HUES6 (cell line): ENCODE measurements around the gene ADAMTSL1.

ENCODE experiments used
- H3K27ac ChIP-seq: 2 replicates; pipeline ENCODE4 v1.7.0; 2013; ENCODE audit warnings: low read depth, mild to moderate bottlenecking, low read length, inconsistent platforms
- H3K27me3 ChIP-seq: 2 replicates; pipeline ENCODE4 v1.6.1; 2013; ENCODE audit warnings: low read length; ENCODE audit not compliant: control insufficient read depth, insufficient read depth
- H3K36me3 ChIP-seq: 2 replicates; pipeline ENCODE4 v1.6.1; 2013; ENCODE audit warnings: low read length; ENCODE audit not compliant: control insufficient read depth, insufficient read depth
- H3K4me1 ChIP-seq: 2 replicates; pipeline ENCODE4 v1.6.1; 2013; ENCODE audit warnings: low read length; ENCODE audit not compliant: control insufficient read depth, insufficient read depth
- H3K4me3 ChIP-seq: 2 replicates; pipeline ENCODE4 v1.5.1; 2013; ENCODE audit warnings: low read depth, low read length
- H3K9ac ChIP-seq: one replicate; pipeline ENCODE4 v1.6.1; 2013; ENCODE audit warnings: mild to moderate bottlenecking, low read length
- H3K9me3 ChIP-seq: 2 replicates; pipeline ENCODE4 v1.6.1; 2013; ENCODE audit warnings: low read depth, low read length; ENCODE audit not compliant: control insufficient read depth, insufficient read depth

ADAMTSL1 gene

GRCh38 chr9:18606846-18607245 lies 132.9 kb downstream of the ADAMTSL1 start:
- Histone ChIP-seq H3K27me3 (no peaks in the 10 kb centered on the region), H3K4me1 (peaks cover 23% of the 10 kb centered on the region), H3K9ac (no peak overlapping the region), H3K36me3 (no peaks in the 10 kb centered on the region), H3K27ac (no peak overlapping the region), H3K4me3 (no peak overlapping the region), H3K9me3 (peaks cover 11% of the 10 kb centered on the region)

- no peak overlapping the region for H3K4me3 ChIP-seq
Measured at GRCh38 chr9:18608371-18608770, 134.4 kb downstream of the ADAMTSL1 start.

GRCh38 chr9:18610956-18611355 lies 137.0 kb downstream of the ADAMTSL1 start:
- Histone ChIP-seq H3K27ac (no peak overlapping the region), H3K36me3 (no peaks in the 10 kb centered on the region), H3K27me3 (no peaks in the 10 kb centered on the region), H3K9me3 (no peaks in the 10 kb centered on the region), H3K4me3 (no peak overlapping the region), H3K9ac (no peak overlapping the region), H3K4me1 (peaks cover 12% of the 10 kb centered on the region)

More at GRCh38 chr9:18608371-18608770, 134.4 kb downstream of the ADAMTSL1 start:
- Histone ChIP-seq H3K36me3 (no peaks in the 10 kb centered on the region), H3K27ac (no peak overlapping the region), H3K4me1 (peaks cover 23% of the 10 kb centered on the region), H3K9ac (no peak overlapping the region), H3K27me3 (no peaks in the 10 kb centered on the region), H3K9me3 (peaks cover 7% of the 10 kb centered on the region)

DNA sequence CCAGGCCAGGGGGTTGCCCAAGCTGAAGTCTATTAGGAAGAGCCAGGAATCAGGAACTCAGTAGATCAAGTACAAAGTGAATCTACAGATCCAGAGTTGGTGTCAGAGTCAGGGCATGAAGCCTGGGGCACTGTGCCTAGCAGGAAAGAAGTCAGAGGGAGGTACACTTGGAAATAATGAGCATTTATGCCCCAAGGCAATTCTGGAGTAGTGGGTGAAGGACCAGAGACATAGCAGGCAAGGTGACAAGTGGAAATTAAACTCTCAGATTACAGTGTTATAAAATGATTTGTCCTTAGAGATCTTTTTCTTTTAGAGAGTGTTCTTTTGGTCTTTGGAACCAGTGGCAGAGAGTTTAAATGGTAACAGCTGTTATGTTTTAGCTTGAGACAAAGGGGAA lies 138.0 kb downstream of the ADAMTSL1 start:
- Histone ChIP-seq H3K27ac (no peak overlapping the region), H3K36me3 (no peaks in the 10 kb centered on the region), H3K4me1 (peaks cover 3% of the 10 kb centered on the region), H3K9ac (no peak overlapping the region), H3K9me3 (no peaks in the 10 kb centered on the region), H3K4me3 (no peak overlapping the region), H3K27me3 (no peaks in the 10 kb centered on the region)

DNA sequence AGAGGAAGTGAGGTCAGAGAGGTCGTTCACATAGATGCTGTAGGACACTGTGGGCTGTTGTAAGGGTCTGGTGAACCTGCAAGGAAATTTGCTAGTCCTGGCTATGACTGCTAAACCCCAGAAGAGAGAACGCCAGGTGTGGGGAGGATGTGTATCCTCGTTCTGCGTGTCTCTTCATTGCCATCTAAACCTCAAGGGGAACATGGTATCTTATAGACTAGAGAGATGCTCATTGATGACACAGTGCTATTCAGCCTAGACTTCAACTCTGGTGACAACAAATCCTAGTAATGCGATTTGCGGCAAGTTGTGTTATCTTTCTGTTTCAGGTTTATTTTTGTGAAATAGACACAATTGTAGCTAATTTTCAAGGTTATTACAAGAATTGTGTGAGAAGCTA lies 140.2 kb downstream of the ADAMTSL1 start:
- no peaks in the 10 kb centered on the region for H3K9me3 ChIP-seq
- H3K9ac ChIP-seq = no peak overlapping the region
- no peaks in the 10 kb centered on the region for H3K4me1 ChIP-seq
- H3K27me3 ChIP-seq = no peaks in the 10 kb centered on the region
- no peak overlapping the region for H3K4me3 ChIP-seq
- H3K27ac ChIP-seq = no peak overlapping the region
- H3K36me3 ChIP-seq = no peaks in the 10 kb centered on the region

DNA sequence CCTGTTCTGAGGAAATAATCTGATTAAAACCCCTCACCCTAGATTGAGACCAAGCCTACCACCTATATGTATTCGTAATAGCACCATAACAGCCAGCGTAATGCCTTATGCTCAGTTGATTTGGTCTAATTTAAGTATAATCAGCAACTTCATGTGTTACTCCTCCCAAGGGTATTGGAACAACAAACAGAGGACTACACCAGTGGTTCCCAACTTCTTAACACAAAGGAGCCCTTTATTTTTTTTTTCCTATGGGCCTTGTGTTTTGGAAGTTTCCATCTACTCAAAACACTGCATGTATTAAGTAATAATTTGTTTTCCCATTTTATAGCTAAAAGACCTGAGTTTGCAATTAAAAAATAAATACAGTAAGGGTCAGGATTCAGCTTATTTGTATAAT lies 140.7 kb downstream of the ADAMTSL1 start:
- H3K27ac ChIP-seq = no peak overlapping the region
- H3K4me3 ChIP-seq = no peak overlapping the region
- no peaks in the 10 kb centered on the region for H3K9me3 ChIP-seq
- no peaks in the 10 kb centered on the region for H3K36me3 ChIP-seq
- H3K27me3 ChIP-seq = no peaks in the 10 kb centered on the region
- no peaks in the 10 kb centered on the region for H3K4me1 ChIP-seq
- H3K9ac ChIP-seq = no peak overlapping the region

GRCh38 chr9:18616976-18617375 lies 143.0 kb downstream of the ADAMTSL1 start:
- no peak overlapping the region for H3K27ac ChIP-seq
- H3K36me3 ChIP-seq = no peaks in the 10 kb centered on the region
- no peaks in the 10 kb centered on the region for H3K27me3 ChIP-seq

GRCh38 chr9:18617759-18618158 lies 143.8 kb downstream of the ADAMTSL1 start:
- no peak overlapping the region for H3K4me3 ChIP-seq
- H3K9me3 ChIP-seq = no peaks in the 10 kb centered on the region
- H3K9ac ChIP-seq = no peak overlapping the region
- no peak overlapping the region for H3K27ac ChIP-seq
- no peaks in the 10 kb centered on the region for H3K4me1 ChIP-seq
- H3K27me3 ChIP-seq = no peaks in the 10 kb centered on the region
- no peaks in the 10 kb centered on the region for H3K36me3 ChIP-seq

More at GRCh38 chr9:18616976-18617375, 143.0 kb downstream of the ADAMTSL1 start:
- H3K4me3 ChIP-seq = no peak overlapping the region
- H3K9me3 ChIP-seq = no peaks in the 10 kb centered on the region
- H3K4me1 ChIP-seq = no peaks in the 10 kb centered on the region
- no peak overlapping the region for H3K9ac ChIP-seq

DNA sequence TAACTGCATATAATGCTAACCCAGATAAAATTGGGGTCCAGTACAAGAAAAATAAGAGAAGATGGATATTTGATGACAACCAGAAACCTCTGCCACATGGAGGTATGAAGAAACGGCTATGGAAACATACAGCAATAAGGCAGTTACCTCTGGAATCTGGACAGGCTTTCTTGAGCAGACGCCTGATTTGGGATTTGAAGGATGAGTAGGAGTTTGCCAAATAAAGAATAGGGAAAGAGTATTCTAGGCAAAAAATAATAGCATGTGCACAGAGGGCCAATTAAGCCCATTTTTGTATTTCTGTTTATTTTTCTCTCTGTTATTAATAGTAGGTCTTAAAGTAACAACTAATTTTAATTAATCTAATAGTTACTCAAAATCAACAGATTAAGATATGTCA lies 144.9 kb downstream of the ADAMTSL1 start:
- H3K36me3 ChIP-seq = no peaks in the 10 kb centered on the region
- no peak overlapping the region for H3K4me3 ChIP-seq
- H3K9ac ChIP-seq = no peak overlapping the region
- H3K9me3 ChIP-seq = no peaks in the 10 kb centered on the region
- no peak overlapping the region for H3K27ac ChIP-seq
- no peaks in the 10 kb centered on the region for H3K27me3 ChIP-seq
- no peaks in the 10 kb centered on the region for H3K4me1 ChIP-seq

- no peaks in the 10 kb centered on the region for H3K27me3 ChIP-seq
Measured at GRCh38 chr9:18622186-18622836, 148.4 kb downstream of the ADAMTSL1 start.

DNA sequence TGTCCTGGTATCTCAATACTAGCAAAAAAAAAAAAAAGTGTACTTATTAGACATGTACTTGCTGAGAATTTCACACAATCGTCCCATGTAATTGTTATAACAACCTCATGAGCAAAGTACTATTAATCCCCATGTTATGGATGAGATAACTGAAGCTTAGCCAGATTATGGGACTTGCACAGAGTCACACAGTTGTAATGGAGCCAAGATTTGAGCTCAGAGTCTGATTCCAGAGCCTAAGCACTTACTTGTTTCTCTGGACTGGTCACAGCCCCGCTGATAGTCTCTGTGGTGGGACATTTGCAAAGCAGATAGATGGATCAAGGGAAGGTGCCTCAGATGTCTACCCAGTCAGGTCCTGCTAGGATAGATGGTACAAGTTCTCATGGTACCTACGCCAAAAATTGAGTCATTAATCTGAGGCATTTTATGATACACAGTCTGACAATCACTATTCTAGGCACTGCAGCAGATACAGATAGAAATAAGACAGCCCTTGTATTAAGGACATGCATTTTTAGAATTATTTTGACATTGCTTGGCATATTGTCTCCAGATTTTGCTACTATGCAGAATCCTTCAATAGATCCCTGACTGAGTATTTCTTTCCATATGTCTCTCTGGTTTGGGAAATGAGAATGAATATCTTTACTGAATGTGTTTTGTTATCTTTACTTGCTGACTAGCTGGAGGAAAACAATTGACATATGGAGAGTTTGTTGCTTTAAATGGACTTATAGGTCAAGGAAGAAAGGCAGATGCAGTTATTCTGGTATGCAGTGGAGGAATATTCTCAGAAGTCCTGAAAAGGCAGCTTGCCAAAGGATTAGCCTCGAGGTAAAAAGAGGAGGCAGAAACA lies 149.5 kb downstream of the ADAMTSL1 start:
- no peaks in the 10 kb centered on the region for H3K9me3 ChIP-seq
- H3K4me1 ChIP-seq = no peaks in the 10 kb centered on the region
- H3K36me3 ChIP-seq = no peaks in the 10 kb centered on the region
- H3K9ac ChIP-seq = no peak overlapping the region
- no peak overlapping the region for H3K27ac ChIP-seq
- no peak overlapping the region for H3K4me3 ChIP-seq
- no peaks in the 10 kb centered on the region for H3K27me3 ChIP-seq

More at GRCh38 chr9:18622186-18622836, 148.4 kb downstream of the ADAMTSL1 start:
- no peak overlapping the region for H3K27ac ChIP-seq
- H3K4me3 ChIP-seq = no peak overlapping the region
- H3K9ac ChIP-seq = no peak overlapping the region
- no peaks in the 10 kb centered on the region for H3K9me3 ChIP-seq
- no peaks in the 10 kb centered on the region for H3K4me1 ChIP-seq
- no peaks in the 10 kb centered on the region for H3K36me3 ChIP-seq
